Measurements from ENCODE around the gene TFAP2D.

Gene TFAP2D

GRCh38 chr6:50818020-50818419 is 104.7 kb downstream of the TFAP2D start:
- no peak for DNase-seq (ENCODE audit: low read depth in 2 of 3, low spot score in 2 of 3)

GRCh38 chr6:50818673-50819072 is 105.3 kb downstream of the TFAP2D start, which contains the start of gene TFAP2B:
Gene TFAP2B, plus strand, starts transcription at chr6:50818871. Its CDS starts 21 bp downstream, at chr6:50818892.
- DNase-seq (ENCODE audit: low read depth in 2 of 3, low spot score in 2 of 3): no peak

GRCh38 chr6:50819466-50819903 is 106.2 kb downstream of the TFAP2D start:
- no peak for DNase-seq (ENCODE audit: low read depth in 2 of 3, low spot score in 2 of 3)

GRCh38 chr6:50819904-50820868 is 106.9 kb downstream of the TFAP2D start:
- DNase-seq (ENCODE audit: low read depth in 2 of 3, low spot score in 2 of 3): no peak

- no peak for DNase-seq (ENCODE audit: low read depth in 2 of 3, low spot score in 2 of 3)
Observed at GRCh38 chr6:50820869-50821264, 107.5 kb downstream of the TFAP2D start.

- no peak for DNase-seq (ENCODE audit: low read depth in 2 of 3, low spot score in 2 of 3)
Observed at GRCh38 chr6:50821441-50822077, 108.2 kb downstream of the TFAP2D start.

- DNase-seq (ENCODE audit: low read depth in 2 of 3, low spot score in 2 of 3): no peak
Observed at GRCh38 chr6:50822078-50822476, 108.8 kb downstream of the TFAP2D start.
